DMS114 treated with DMSO at 0.1 percent for 48 hours (cell line): ENCODE results near the gene PHF1.

Experiments
- DNase-seq: peaks from one replicate; lab custom pipeline; 2025; ENCODE audit not compliant: unreplicated experiment; lab: John Stamatoyannopoulos, UW

The PHF1 gene

DNA sequence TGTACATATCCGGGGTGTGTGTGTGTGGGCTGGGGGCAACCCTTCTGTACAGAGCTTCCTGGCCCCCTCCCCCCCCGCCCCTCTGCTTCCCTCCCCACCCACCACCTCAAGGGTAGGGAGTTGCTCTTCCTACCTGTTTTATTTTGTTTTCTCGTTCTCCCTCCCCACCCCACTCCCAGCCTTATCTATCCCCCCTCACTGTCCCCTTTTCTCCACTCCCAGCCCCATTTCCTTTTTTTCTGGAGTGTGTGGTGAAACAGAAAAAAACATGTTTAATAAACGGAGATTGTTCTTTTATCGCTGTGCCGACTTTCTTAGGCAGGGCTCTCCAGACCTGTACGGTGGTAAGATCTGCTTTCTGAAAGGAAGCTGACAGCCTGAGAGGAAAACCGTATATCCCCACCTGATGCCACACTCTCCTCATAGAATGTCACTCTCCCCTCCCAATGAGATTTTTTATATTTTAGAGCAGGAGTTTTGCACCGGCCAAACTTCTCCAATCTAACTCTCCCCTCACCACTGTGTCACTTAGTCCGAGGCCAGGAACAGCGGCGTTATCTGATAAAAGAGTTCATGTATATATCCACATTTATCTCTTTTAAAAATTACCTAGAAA, 42.7 kb downstream of the PHF1 start:
- no peak for DNase-seq

DNA sequence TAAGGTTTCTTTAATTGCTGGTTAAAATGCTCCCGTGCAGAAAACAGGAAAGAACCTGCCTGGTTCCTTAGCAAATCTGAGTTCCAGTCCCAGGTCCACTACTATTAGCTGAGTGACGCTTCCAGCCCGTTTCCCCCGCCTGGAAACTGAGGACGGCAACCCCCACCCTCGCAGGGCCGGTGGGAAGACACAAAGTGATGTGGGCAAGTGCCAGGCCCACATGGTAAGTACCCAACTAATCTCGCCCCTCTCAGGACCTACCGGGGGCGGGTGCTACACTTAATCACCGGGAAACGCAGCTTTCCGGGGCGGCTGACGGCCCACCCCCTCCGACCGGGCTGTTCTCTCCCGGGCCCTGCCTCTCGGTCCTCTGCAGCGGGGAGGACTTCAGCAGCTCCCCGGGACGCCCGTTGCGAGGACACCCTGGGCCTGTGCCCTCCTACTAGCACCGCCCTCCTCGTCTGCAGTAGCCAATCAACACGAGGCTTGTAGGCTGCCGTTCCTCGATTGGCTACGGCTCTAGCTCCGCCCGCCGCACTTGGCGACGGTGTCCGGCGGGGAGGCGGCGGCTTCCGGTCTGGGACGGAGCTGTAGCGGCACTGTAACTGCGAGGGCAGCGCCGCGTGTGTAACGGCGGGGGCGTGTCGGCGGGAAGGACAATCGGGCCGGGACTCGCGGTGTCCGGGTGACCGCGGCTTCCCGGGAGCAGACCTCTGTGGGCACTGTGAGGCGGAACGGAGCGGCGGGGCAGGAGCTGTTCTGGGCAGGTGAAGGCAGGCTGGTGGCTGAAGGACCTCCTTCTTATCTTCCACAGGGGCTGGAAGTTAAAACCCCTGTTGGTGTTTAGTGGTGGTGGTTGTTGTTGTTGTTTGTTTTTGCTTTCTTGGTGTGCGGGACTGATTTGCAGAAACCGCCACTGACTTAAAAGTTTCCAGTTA, 43.5 kb downstream of the PHF1 start, which contains the start of gene ZBTB9:
ZBTB9 (plus strand) TSS at position 568 of the 938 bp plus-strand sequence. CDS start 525 bp downstream, outside the sequence.
- DNase-seq: peak; percentile 97

DNA sequence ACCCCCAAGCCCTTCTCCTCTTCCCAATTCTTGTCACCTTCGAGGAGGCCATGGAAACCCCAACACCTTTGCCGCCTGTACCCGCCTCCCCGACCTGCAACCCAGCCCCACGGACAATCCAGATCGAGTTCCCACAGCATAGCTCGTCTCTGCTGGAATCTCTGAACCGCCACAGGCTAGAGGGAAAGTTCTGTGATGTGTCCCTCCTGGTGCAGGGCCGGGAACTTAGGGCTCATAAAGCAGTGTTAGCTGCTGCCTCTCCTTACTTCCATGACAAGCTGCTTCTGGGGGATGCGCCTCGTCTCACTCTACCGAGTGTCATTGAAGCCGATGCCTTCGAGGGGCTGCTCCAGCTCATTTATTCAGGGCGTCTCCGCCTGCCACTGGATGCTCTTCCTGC, 44.2 kb downstream of the PHF1 start:
- no peak for DNase-seq

DNA sequence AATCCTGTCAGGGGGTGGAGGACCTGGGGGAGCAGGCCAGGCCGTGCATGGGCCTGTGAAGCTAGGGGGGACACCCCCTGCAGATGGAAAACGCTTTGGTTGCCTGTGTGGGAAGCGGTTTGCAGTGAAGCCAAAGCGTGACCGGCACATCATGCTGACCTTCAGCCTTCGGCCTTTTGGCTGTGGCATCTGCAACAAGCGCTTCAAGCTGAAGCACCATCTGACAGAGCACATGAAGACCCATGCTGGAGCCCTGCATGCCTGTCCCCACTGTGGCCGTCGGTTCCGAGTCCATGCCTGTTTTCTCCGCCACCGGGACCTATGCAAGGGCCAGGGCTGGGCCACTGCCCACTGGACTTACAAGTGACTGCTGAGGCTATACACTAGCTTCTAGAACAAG, 45.3 kb downstream of the PHF1 start:
- no peak for DNase-seq

DNA sequence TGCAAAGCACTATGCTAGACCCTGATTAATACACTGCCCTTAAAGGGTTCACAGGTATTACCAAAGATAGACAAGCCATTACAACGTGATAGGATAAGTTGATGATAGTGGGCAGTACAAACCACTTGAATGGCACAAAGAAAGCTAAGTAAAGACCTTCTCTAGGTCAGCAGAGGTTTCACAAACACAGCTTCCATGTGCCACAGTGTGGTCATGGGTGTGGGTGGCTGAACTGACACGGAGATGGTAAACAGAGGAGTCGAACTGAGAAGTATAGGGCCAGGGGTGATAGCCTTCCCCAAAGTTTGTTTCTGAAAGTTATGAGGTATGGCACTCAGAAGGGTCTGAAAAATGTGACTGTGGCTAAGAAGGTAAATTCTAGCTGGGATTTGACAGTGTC, 47.9 kb downstream of the PHF1 start:
- no peak for DNase-seq

- DNase-seq: no peak
These were observed 48.4 kb downstream of the PHF1 start for GRCh38 chr6:33459226-33459625.
